GM12865 (cell line): ENCODE data around the gene SNORC.
"Not testable (repeated sequence)": the region's sequence is repeated elsewhere in the genome, so short reads cannot be mapped to it uniquely, and the experiment has no call there.

ENCODE experiments used
- DNase-seq: peaks from one replicate; pipeline ENCODE4 v3.0.0; 2010; ENCODE audit warnings: low read depth
- H3K4me3 ChIP-seq: 2 replicates; pipeline ENCODE4 v1.5.1; 2011; ENCODE audit warnings: mild to moderate bottlenecking, low read depth, low read length, control low read depth
- CTCF ChIP-seq: IDR thresholded peaks from 2 replicates; pipeline ENCODE4 v1.5.1; 2011; ENCODE audit warnings: low read length, control low read depth, low read depth, inconsistent platforms; ENCODE audit not compliant: insufficient read depth; ENCODE audit errors: missing control alignments

Gene SNORC

GRCh38 chr2:232901736-232902578 is 31.9 kb downstream of the SNORC start:
- DNase-seq = no peak
- H3K4me3 ChIP-seq = no peak overlapping the region
- no peak for TF ChIP-seq CTCF

- DNase-seq = no peak
- TF ChIP-seq CTCF = no peak
- no peak overlapping the region for H3K4me3 ChIP-seq
Observed at GRCh38 chr2:232903989-232904388, 33.9 kb downstream of the SNORC start.

GRCh38 chr2:232906867-232907717 is 37.0 kb downstream of the SNORC start:
- not testable (repeated sequence) for H3K4me3 ChIP-seq, DNase-seq

GRCh38 chr2:232907718-232908085 is 37.6 kb downstream of the SNORC start:
- not testable (repeated sequence) for DNase-seq

GRCh38 chr2:232908695-232909094 is 38.6 kb downstream of the SNORC start:
- no peak overlapping the region for H3K4me3 ChIP-seq
- TF ChIP-seq CTCF = no peak
- no peak for DNase-seq

More at GRCh38 chr2:232907718-232908085, 37.6 kb downstream of the SNORC start:
- not testable (repeated sequence) for H3K4me3 ChIP-seq

- no peak overlapping the region for H3K4me3 ChIP-seq
- no peak for TF ChIP-seq CTCF
- no peak for DNase-seq
Observed at GRCh38 chr2:232910376-232910775, 40.3 kb downstream of the SNORC start.

- no peak for TF ChIP-seq CTCF
- no peak for DNase-seq
- no peak overlapping the region for H3K4me3 ChIP-seq
Observed at GRCh38 chr2:232911712-232912277, 41.7 kb downstream of the SNORC start.

GRCh38 chr2:232913903-232914302 is 43.8 kb downstream of the SNORC start:
- no peak for DNase-seq
- no peak for TF ChIP-seq CTCF
- no peak overlapping the region for H3K4me3 ChIP-seq
